Endodermal cell (in vitro differentiated cells): ENCODE results near the gene NADK. TPM values are rescaled to one million over a fixed set of nuclear protein-coding genes. Genes with fewer than 3 reads are reported as not detected.

Experiments used
- DNase-seq: peaks from one replicate; pipeline ENCODE4 v3.0.0-alpha.2; 2017
- H3K27ac ChIP-seq: 2 replicates; pipeline ENCODE4 v1.5.1; 2013; ENCODE audit warnings: mild to moderate bottlenecking, low read depth, low read length, moderate library complexity
- H3K27me3 ChIP-seq: 2 replicates; pipeline ENCODE4 v1.6.1; 2013; ENCODE audit warnings: mild to moderate bottlenecking, low read length, moderate library complexity; ENCODE audit not compliant: insufficient read depth, control insufficient read depth, poor library complexity, severe bottlenecking
- H3K36me3 ChIP-seq: 2 replicates; pipeline ENCODE4 v1.7.0; 2013; ENCODE audit warnings: mild to moderate bottlenecking, low read length, moderate library complexity; ENCODE audit not compliant: control insufficient read depth, insufficient read depth
- H3K4me1 ChIP-seq: one replicate; pipeline ENCODE4 v1.7.0; 2013; ENCODE audit warnings: low read length; ENCODE audit not compliant: control insufficient read depth, insufficient read depth
- H3K4me3 ChIP-seq: 2 replicates; pipeline ENCODE4 v1.5.1; 2013; ENCODE audit warnings: mild to moderate bottlenecking, low read length, moderate library complexity
- H3K9ac ChIP-seq: 2 replicates; pipeline ENCODE4 v1.6.1; 2013; ENCODE audit warnings: mild to moderate bottlenecking, low read length, moderate library complexity; ENCODE audit not compliant: poor library complexity, severe bottlenecking; ENCODE audit errors: extremely low read depth
- H3K9me3 ChIP-seq: 2 replicates; pipeline ENCODE4 v1.6.1; 2013; ENCODE audit warnings: mild to moderate bottlenecking, low read length, moderate library complexity; ENCODE audit not compliant: control insufficient read depth
- H3K27ac Mint-ChIP-seq: 2 replicates; pipeline ENCODE4 v1.8.0; 2020; ENCODE audit warnings: mixed read lengths
- H3K27me3 Mint-ChIP-seq: 2 replicates; pipeline ENCODE4 v1.8.0; 2021; ENCODE audit warnings: mild to moderate bottlenecking, mixed read lengths; ENCODE audit not compliant: insufficient read depth
- H3K36me3 Mint-ChIP-seq: 2 replicates; pipeline ENCODE4 v1.8.0; 2020; ENCODE audit warnings: low read depth, mixed read lengths
- H3K4me1 Mint-ChIP-seq: 2 replicates; pipeline ENCODE4 v1.8.0; 2020; ENCODE audit warnings: mixed read lengths
- H3K4me3 Mint-ChIP-seq: 2 replicates; pipeline ENCODE4 v1.8.0; 2020; ENCODE audit warnings: mild to moderate bottlenecking, moderate library complexity, mixed read lengths
- H3K9me3 Mint-ChIP-seq: 2 replicates; pipeline ENCODE4 v1.8.0; 2020; ENCODE audit warnings: mild to moderate bottlenecking, mixed read lengths
- WGBS, 2 experiments: methylation state at CpG; one replicate each; pipeline versions ENCODE4 v1.1.5 to v1.1.7; 2013; ENCODE audit warnings: missing lambda C conversion rate in 2 of 2, mixed read lengths in 1 of 2; ENCODE audit not compliant: insufficient coverage in 1 of 2, insufficient read length in 1 of 2; 5-methylcytosine and 5-hydroxymethylcytosine counted together
- total RNA-seq, 2 donors: library from RNA; stranded (reverse); fragmentation: NEBNext Ultra II Directional in 1 of 2; extraction: Animal tissue kit (Norgen Biotek cat#: 25700) in 1 of 2; gene quantifications; 2 replicates in 1 of 2; 3 replicates in 1 of 2; pipeline ENCODE4 v1.2.1, GENCODE V29; 2021
- TF ChIP-seq, protein P1 (sequence below): fragments of 200-600 bp; sonication (generic); conservative IDR thresholded peaks from 2 replicates; pipeline ENCODE4 v1.5.0; 2021; ENCODE audit warnings: antibody characterized with exemption, mild to moderate bottlenecking

Gene NADK
- total RNA-seq, 2 donors from 2014 or later: 75.2 to 81.6 TPM

GRCh38 chr1:1785666-1786065 is 7.4 kb upstream of the NADK start:
- Histone ChIP-seq H3K9ac (no peak overlapping the region), H3K9me3 (no peaks in the 10 kb centered on the region), H3K36me3 (peaks cover 61% of the 10 kb centered on the region), H3K27me3 (no peaks in the 10 kb centered on the region), H3K27ac (no peak overlapping the region), H3K4me3 (no peak overlapping the region), H3K4me1 (peaks cover 4% of the 10 kb centered on the region)
- Mint-ChIP-seq H3K4me1 (peaks cover 8% of the 10 kb centered on the region), H3K9me3 (no peaks in the 10 kb centered on the region), H3K36me3 (peaks cover 56% of the 10 kb centered on the region), H3K27ac (no peak overlapping the region), H3K4me3 (no peak overlapping the region), H3K27me3 (no peaks in the 10 kb centered on the region)
- no peak for DNase-seq
- TF ChIP-seq, protein P1, sequence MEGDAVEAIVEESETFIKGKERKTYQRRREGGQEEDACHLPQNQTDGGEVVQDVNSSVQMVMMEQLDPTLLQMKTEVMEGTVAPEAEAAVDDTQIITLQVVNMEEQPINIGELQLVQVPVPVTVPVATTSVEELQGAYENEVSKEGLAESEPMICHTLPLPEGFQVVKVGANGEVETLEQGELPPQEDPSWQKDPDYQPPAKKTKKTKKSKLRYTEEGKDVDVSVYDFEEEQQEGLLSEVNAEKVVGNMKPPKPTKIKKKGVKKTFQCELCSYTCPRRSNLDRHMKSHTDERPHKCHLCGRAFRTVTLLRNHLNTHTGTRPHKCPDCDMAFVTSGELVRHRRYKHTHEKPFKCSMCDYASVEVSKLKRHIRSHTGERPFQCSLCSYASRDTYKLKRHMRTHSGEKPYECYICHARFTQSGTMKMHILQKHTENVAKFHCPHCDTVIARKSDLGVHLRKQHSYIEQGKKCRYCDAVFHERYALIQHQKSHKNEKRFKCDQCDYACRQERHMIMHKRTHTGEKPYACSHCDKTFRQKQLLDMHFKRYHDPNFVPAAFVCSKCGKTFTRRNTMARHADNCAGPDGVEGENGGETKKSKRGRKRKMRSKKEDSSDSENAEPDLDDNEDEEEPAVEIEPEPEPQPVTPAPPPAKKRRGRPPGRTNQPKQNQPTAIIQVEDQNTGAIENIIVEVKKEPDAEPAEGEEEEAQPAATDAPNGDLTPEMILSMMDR: no peak
- WGBS, 2 experiments: 95 to 97% methylated on average over 7 to 10 of the region's 10 CpGs

- 95 to 96% methylated on average over 4 to 13 of the region's 13 CpGs for WGBS, 2 experiments
- H3K27me3 Mint-ChIP-seq: no peaks in the 10 kb centered on the region
- peaks cover 4% of the 10 kb centered on the region for H3K4me1 ChIP-seq
- H3K36me3 Mint-ChIP-seq: peaks cover 49% of the 10 kb centered on the region
- H3K27me3 ChIP-seq: no peaks in the 10 kb centered on the region
- H3K9ac ChIP-seq: no peak overlapping the region
- H3K9me3 Mint-ChIP-seq: no peaks in the 10 kb centered on the region
- peak overlapping the region; percentile 26 for H3K27ac ChIP-seq
- H3K9me3 ChIP-seq: no peaks in the 10 kb centered on the region
- no peak overlapping the region for H3K4me3 Mint-ChIP-seq
- peaks cover 14% of the 10 kb centered on the region for H3K4me1 Mint-ChIP-seq
- H3K27ac Mint-ChIP-seq: no peak overlapping the region
- TF ChIP-seq, protein P1: no peak
- peaks cover 54% of the 10 kb centered on the region for H3K36me3 ChIP-seq
- DNase-seq: no peak
- no peak overlapping the region for H3K4me3 ChIP-seq
These were observed 6.7 kb upstream of the NADK start for GRCh38 chr1:1784933-1785332.

DNA sequence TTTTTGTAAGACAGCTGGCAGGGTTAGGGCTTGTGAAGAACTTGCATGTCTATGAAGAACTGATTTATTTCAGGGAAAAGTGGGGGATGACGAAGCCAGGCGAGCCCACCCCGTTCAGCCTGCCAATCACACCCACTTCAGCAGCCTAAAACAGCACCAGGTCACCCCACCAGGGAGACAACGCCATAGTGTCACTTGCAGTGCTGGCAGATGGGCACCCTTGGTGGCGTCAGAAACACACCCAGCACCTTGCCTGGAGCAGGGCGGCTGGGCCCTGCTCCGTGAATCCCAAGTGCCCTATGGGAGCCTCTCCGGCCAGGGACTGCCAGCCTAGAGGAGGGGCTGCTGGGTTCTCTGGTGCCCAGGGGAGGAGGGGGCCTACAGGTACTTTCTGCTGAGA is 5.0 kb upstream of the NADK start:
- WGBS, 2 experiments: 83 to 93% methylated on average over 3 to 8 of the region's 8 CpGs
- Histone ChIP-seq H3K9me3 (no peaks in the 10 kb centered on the region), H3K27me3 (no peaks in the 10 kb centered on the region), H3K9ac (no peak overlapping the region), H3K36me3 (peaks cover 39% of the 10 kb centered on the region), H3K27ac (peak overlapping the region; percentile 42), H3K4me3 (no peak overlapping the region), H3K4me1 (peaks cover 13% of the 10 kb centered on the region)
- Mint-ChIP-seq H3K4me3 (no peak overlapping the region), H3K27ac (peak overlapping the region; percentile 80), H3K27me3 (no peaks in the 10 kb centered on the region), H3K4me1 (peaks cover 21% of the 10 kb centered on the region), H3K36me3 (peaks cover 34% of the 10 kb centered on the region), H3K9me3 (no peaks in the 10 kb centered on the region)
- TF ChIP-seq, protein P1: no peak
- DNase-seq: peak; percentile 64
